Esophagus muscularis mucosa (tissue), 4 donors: ENCODE results near the gene NT5C3A. TPM values are rescaled to one million over a fixed set of nuclear protein-coding genes. Genes with fewer than 3 reads are reported as not detected.
A peak's percentile ranks its signal among the peaks of the same experiment; 100 is the strongest.

ENCODE experiments used
- DNase-seq: peaks from one replicate; pipeline ENCODE4 v3.0.0-alpha.2; 2017; ENCODE audit errors: extremely low spot score
- H3K27ac ChIP-seq, 4 donors: fragments of 200-600 bp; sonication (generic); replicated peaks in 1 of 4; 1 replicate in 3 of 4; 2 replicates in 1 of 4; pipeline ENCODE4 v1.5.1; 2016 to 2019; ENCODE audit warnings: mild to moderate bottlenecking in 1 of 4
- H3K27me3 ChIP-seq, 4 donors: fragments of 200-600 bp; sonication (generic); one replicate each; pipeline versions ENCODE4 v1.5.1 to v1.6.0; 2016 to 2019
- H3K36me3 ChIP-seq, 4 donors: fragments of 200-600 bp; sonication (generic); one replicate each; pipeline ENCODE4 v1.5.1; 2016 to 2019
- H3K4me1 ChIP-seq, 4 donors: fragments of 200-600 bp; sonication (generic); one replicate each; pipeline ENCODE4 v1.5.1; 2016 to 2019
- H3K4me3 ChIP-seq, 4 donors: fragments of 200-600 bp; sonication (generic); 1 replicate in 2 of 4; 2 replicates in 2 of 4; pipeline ENCODE4 v1.5.1; 2016 to 2019; ENCODE audit warnings: mild to moderate bottlenecking in 4 of 4, moderate library complexity in 1 of 4
- H3K9me3 ChIP-seq, 4 donors: fragments of 200-600 bp; sonication (generic); 1 replicate in 3 of 4; 2 replicates in 1 of 4; pipeline ENCODE4 v1.5.1; 2016 to 2019
- EP300 ChIP-seq: sonication (generic); formaldehyde crosslinking; IDR thresholded peaks from one replicate; pipeline ENCODE4 v1.6.1; 2017; ENCODE audit warnings: antibody characterized with exemption
- POLR2A ChIP-seq: fragments of 450-650 bp; IDR thresholded peaks from one replicate; pipeline ENCODE4 v1.6.1; 2017; ENCODE audit warnings: antibody characterized with exemption, moderate library complexity, mild to moderate bottlenecking, low read depth
- POLR2AphosphoS5 ChIP-seq, 2 donors: sonication (generic); formaldehyde crosslinking; IDR thresholded peaks; one replicate each; pipeline ENCODE4 v1.6.1; 2017; ENCODE audit warnings: antibody characterized with exemption in 2 of 2
- WGBS: methylation state at CpG from one replicate; pipeline ENCODE4 v1.1.5; 2018; 5-methylcytosine and 5-hydroxymethylcytosine counted together
- intact Hi-C: fragments of 100-400 bp; cut with DNase I; formaldehyde crosslinking; loops from one replicate; pipeline ENCODE4 v1.15.1; 2023
- total RNA-seq, 4 donors: library from RNA; depleted of rRNA; stranded (reverse); fragments of >200 nt; gene quantifications; one replicate each; pipeline versions ENCODE4 v1.1.0 to v1.2.1, GENCODE V29; 2016
- TF ChIP-seq, protein P1 (sequence below), 3 experiments: fragments of 200-600 bp in 2 of 3; fragments of 450-650 bp in 1 of 3; sonication (generic) in 2 of 3; IDR thresholded peaks; one replicate each; pipeline ENCODE4 v1.5.1; 2017 to 2019; ENCODE audit warnings: antibody characterized with exemption in 3 of 3, mild to moderate bottlenecking in 2 of 3, moderate library complexity in 1 of 3

Gene NT5C3A
- total RNA-seq: 10 to 100 TPM; 13.9 to 22.0 (median 19.7) TPM

GRCh38 chr7:33062023-33062781 is at the start of gene NT5C3A:
Gene NT5C3A, minus strand, starts transcription at chr7:33062776. Its CDS starts 71 bp downstream, at chr7:33062705.
- H3K4me3 ChIP-seq: peak within 1 kb of the TSS; percentile 82 to 94 (median 84)
- no peaks in the 10 kb centered on the region for H3K36me3 ChIP-seq
- intact Hi-C loops: loop anchor here (5.0 kb wide), 1 partner anchor 105 kb away; the partner anchor contains the start of gene FKBP9
- DNase-seq: no peak
- under 1% methylated on average over 38 of the region's 66 CpGs for WGBS
- TF ChIP-seq EP300 (no peak), POLR2AphosphoS5 (IDR thresholded peaks at IDR 0.05) (peak; percentile 56 to 89), POLR2A (no peak)
- TF ChIP-seq, protein P1, sequence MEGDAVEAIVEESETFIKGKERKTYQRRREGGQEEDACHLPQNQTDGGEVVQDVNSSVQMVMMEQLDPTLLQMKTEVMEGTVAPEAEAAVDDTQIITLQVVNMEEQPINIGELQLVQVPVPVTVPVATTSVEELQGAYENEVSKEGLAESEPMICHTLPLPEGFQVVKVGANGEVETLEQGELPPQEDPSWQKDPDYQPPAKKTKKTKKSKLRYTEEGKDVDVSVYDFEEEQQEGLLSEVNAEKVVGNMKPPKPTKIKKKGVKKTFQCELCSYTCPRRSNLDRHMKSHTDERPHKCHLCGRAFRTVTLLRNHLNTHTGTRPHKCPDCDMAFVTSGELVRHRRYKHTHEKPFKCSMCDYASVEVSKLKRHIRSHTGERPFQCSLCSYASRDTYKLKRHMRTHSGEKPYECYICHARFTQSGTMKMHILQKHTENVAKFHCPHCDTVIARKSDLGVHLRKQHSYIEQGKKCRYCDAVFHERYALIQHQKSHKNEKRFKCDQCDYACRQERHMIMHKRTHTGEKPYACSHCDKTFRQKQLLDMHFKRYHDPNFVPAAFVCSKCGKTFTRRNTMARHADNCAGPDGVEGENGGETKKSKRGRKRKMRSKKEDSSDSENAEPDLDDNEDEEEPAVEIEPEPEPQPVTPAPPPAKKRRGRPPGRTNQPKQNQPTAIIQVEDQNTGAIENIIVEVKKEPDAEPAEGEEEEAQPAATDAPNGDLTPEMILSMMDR (IDR thresholded peaks at IDR 0.05): no peak
- H3K9me3 ChIP-seq: peaks cover 0 to 7% (median 3%) of the 10 kb centered on the region in 4 donors
- peak within 1 kb of the TSS; percentile 92 to 94 (median 93) for H3K27ac ChIP-seq
- no peaks in the 10 kb centered on the region for H3K27me3 ChIP-seq
- H3K4me1 ChIP-seq: peaks cover 26 to 43% (median 32%) of the 10 kb centered on the region in 4 donors

DNA sequence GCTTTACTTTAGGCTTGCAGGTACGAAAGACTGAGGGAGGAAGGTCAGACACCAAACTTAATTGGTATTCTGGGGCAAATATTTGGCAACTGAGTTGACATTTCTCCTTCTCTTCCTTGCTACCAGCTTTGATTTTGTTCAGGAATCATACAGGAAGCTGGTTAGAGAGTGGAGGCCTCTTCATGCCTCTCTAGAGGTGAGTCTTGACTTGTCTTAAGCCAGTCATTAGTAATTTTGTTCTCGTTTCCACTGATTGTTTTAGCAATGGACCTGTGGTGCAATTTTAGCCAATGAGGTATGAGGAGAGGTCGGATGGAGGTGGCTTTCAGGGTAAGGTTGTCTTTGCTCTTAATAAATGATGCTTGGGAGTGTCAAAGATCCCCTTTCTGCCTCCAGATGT is 49.0 kb upstream of the NT5C3A start:
- Histone ChIP-seq H3K4me1 (peaks cover 19 to 28% (median 27%) of the 10 kb centered on the region in 4 donors), H3K9me3 (no peaks in the 10 kb centered on the region), H3K4me3 (no peak overlapping the region), H3K27me3 (no peaks in the 10 kb centered on the region), H3K36me3 (no peaks in the 10 kb centered on the region), H3K27ac (no peak overlapping the region)
- no peak for DNase-seq
- 70% methylated on average over 3 of the region's 3 CpGs for WGBS
- TF ChIP-seq POLR2AphosphoS5 (IDR thresholded peaks at IDR 0.05) (no peak), POLR2A (no peak), EP300 (no peak)
- TF ChIP-seq, protein P1 (IDR thresholded peaks at IDR 0.05): no peak
- intact Hi-C loops: loop anchor here (5.0 kb wide), 1 partner anchor 264 kb away; no protein-coding TSS in a partner anchor

DNA sequence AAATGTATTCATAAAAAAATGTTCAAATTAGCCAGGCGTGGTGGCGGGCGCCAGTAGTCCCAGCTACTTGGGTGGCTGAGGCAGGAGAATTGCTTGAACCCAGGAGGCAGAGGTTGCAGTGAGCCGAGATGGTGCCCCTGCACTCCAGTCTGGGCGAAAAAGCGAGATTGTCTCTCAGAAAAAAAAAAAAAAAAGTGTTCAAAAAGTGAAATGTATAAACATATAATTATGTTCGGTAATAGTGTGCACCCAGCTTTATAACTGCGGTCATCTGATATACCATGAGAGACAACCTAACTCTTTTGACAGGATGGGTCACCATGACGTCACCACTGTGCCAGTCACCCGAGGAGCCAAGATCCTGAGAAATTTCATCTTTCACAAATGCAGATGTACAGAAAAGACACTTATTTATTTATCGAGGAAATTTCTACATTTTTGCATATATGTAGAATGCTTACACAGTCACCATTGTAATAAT is 47.2 kb upstream of the NT5C3A start:
- WGBS: 18% methylated on average over 11 of the region's 11 CpGs
- no peak for DNase-seq
- Histone ChIP-seq H3K4me1 (peaks cover 36 to 44% (median 42%) of the 10 kb centered on the region in 4 donors), H3K4me3 (peak overlapping the region; percentile 97 to 99 (median 98)), H3K36me3 (no peaks in the 10 kb centered on the region), H3K9me3 (no peaks in the 10 kb centered on the region), H3K27me3 (no peaks in the 10 kb centered on the region), H3K27ac (peak overlapping the region in 3 of 4 donors; percentile 35 to 86 (median 84))
- intact Hi-C loops: loop anchor here (2.0 to 10.0 kb wide), 4 partner anchors 45 to 305 kb away; no protein-coding TSS in a partner anchor
- TF ChIP-seq POLR2AphosphoS5 (IDR thresholded peaks at IDR 0.05): no peak
- TF ChIP-seq POLR2A: no peak
- TF ChIP-seq EP300: no peak
- TF ChIP-seq, protein P1 (IDR thresholded peaks at IDR 0.05): no peak

GRCh38 chr7:33109005-33109757 is 46.6 kb upstream of the NT5C3A start, which contains the start of gene RP9:
Gene RP9, minus strand, starts transcription at chr7:33109404. Its CDS starts 32 bp downstream, at chr7:33109372.
- H3K27me3 ChIP-seq: no peaks in the 10 kb centered on the region
- peak within 1 kb of the TSS; percentile 80 to 89 (median 85) for H3K27ac ChIP-seq
- peaks cover 36 to 44% (median 42%) of the 10 kb centered on the region in 4 donors for H3K4me1 ChIP-seq
- 0% methylated on average over 15 of the region's 100 CpGs for WGBS
- intact Hi-C loops: loop anchor here (2.0 to 10.0 kb wide), 3 partner anchors 44 to 304 kb away; no protein-coding TSS in a partner anchor
- DNase-seq: no peak
- H3K36me3 ChIP-seq: no peaks in the 10 kb centered on the region
- peak within 1 kb of the TSS; percentile 97 to 99 (median 98) for H3K4me3 ChIP-seq
- TF ChIP-seq POLR2A: no peak
- TF ChIP-seq, protein P1 (IDR thresholded peaks at IDR 0.05): peak; percentile 63 to 75 (median 67)
- H3K9me3 ChIP-seq: no peaks in the 10 kb centered on the region
